NB4 (cell line): Measurements from ENCODE around the gene ZDHHC9.

Experiments used
- DNase-seq: peaks from one replicate; pipeline ENCODE4 v3.0.0; 2010; ENCODE audit warnings: low read depth
- H3K4me3 ChIP-seq: one replicate; pipeline ENCODE4 v1.5.1; 2011; ENCODE audit warnings: mild to moderate bottlenecking, low read depth, low read length, moderate library complexity
- CTCF ChIP-seq: IDR thresholded peaks from one replicate; pipeline ENCODE4 v1.5.1; 2012; ENCODE audit warnings: low read depth, low read length
- MAX ChIP-seq: IDR thresholded peaks from 2 replicates; pipeline ENCODE4 v1.6.1; 2011; ENCODE audit warnings: low read depth, low read length
- MYC ChIP-seq: IDR thresholded peaks from 2 replicates; pipeline ENCODE4 v1.6.1; 2011; ENCODE audit warnings: low read depth, low read length
- POLR2A ChIP-seq: IDR thresholded peaks from 2 replicates; pipeline ENCODE4 v1.6.1; 2011; ENCODE audit warnings: mild to moderate bottlenecking; ENCODE audit not compliant: insufficient read length; ENCODE audit errors: extremely low read depth

ZDHHC9 gene

DNA sequence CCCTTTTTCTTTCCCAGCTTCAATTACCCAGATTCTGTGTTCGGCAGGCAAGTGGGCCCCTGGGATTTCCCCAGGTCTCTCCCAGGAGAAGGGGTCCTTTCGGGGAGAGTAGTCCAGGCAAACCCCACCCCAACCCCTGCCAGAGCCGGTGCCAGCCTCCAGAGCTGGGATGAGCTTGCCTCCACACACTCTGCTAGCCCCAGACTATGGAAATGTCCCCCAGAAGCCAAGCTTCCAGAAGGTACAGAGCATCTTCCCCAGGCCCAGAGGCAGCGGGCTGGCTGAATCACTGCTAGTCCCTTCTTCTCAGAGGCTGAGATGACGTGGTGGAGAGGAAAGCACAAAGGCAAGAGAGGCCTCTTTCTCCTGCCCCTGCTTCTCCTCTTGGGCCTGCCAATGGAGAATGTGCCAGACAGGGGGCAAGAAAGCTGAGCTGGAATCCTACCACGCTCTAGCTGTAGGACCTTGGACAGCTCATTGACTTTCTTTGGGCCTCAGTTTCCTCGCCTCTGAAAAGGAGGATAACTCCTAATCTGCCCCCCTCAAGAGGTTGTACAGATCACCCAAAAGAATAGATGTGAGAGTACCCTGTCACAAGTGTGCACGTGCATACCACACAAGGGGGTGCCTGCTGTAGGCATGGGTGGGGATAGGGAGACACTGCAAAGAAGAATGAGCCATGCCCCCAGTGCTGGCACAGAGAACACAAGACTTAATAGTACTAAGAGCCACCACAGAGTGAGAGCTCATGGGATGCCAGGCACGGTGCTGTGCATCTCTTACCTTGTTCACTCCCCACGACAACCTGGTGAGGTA, 61.8 kb downstream of the ZDHHC9 start:
- peak overlapping the region; percentile 60 for H3K4me3 ChIP-seq
- no peak for DNase-seq
- TF ChIP-seq POLR2A (no peak), MYC (no peak), MAX (no peak), CTCF (no peak)

- peak; percentile 94 for DNase-seq
- TF ChIP-seq CTCF (no peak), MYC (no peak; the same call in 1 of the 2 replicates), MAX (0 out of 2 replicates have a peak, but pooled peaks have one; percentile 20), POLR2A (no peak)
- H3K4me3 ChIP-seq, result peak overlapping the region; percentile 88
Observed at GRCh38 chrX:129781134-129781672, 62.5 kb downstream of the ZDHHC9 start.

- TF ChIP-seq MAX (no peak), MYC (no peak), POLR2A (no peak), CTCF (no peak)
- DNase-seq, result no peak
- peak overlapping the region; percentile 88 for H3K4me3 ChIP-seq
Observed at GRCh38 chrX:129780441-129781105, 63.1 kb downstream of the ZDHHC9 start.

GRCh38 chrX:129779747-129780146, 63.9 kb downstream of the ZDHHC9 start, which contains the start of gene SASH3:
SASH3 (plus strand) TSS chrX:129779949; CDS start chrX:129780098, 149 bp downstream.
- peak within 1 kb of the TSS; percentile 88 for H3K4me3 ChIP-seq
- peak; percentile 90 for DNase-seq
- TF ChIP-seq CTCF (no peak), MAX (peak; percentile 95), POLR2A (peak; percentile 41), MYC (peak; percentile 64; the same call in 1 of the 2 replicates)

DNA sequence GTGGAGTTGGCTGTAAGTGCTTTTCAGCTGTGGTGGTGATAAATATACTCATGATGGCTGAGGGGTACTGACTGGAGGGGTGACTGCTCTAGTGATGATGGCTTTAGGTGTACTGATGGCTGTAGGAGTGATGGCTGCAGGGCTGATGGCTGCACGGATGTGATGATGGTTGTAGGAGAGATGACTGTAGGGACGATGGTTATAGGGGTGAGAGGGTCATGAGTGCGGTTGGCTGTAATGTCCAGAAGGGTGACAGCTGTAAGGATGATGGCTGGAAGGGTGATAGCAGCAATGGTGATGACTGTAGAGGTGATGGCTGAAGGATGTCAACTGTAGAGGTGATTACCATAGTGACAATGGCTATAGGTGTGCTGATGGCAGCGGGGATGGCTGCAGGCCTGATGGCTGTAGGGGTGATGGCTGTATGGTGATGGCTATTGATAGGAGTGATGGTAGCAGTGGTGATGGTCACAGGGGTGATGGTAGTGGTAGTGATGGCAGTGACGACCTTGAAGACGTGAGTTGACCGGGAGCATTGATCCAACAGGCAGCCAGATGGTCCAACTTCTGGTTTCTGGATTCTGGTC, 64.5 kb downstream of the ZDHHC9 start:
- peak overlapping the region; percentile 88 for H3K4me3 ChIP-seq
- TF ChIP-seq POLR2A, result no peak
- TF ChIP-seq MYC, result no peak
- no peak for TF ChIP-seq CTCF
- TF ChIP-seq MAX, result no peak
- DNase-seq, result no peak
